Measurements from ENCODE around the gene THOC6.
"Not testable (repeated sequence)": the region's sequence is repeated elsewhere in the genome, so short reads cannot be mapped to it uniquely, and the experiment has no call there.

The THOC6 gene

GRCh38 chr16:3072148-3072547 lies 48.3 kb downstream of the THOC6 start:
- not testable (repeated sequence) for DNase-seq (ENCODE audit: low read depth in 2 of 2)

- not testable (repeated sequence) for DNase-seq (ENCODE audit: low read depth in 2 of 2)
These were observed 48.9 kb downstream of the THOC6 start for GRCh38 chr16:3072576-3073263.

- DNase-seq (ENCODE audit: low read depth in 2 of 2), result no peak
These were observed 49.6 kb downstream of the THOC6 start for GRCh38 chr16:3073448-3073847.

- DNase-seq (ENCODE audit: low read depth in 2 of 2), result no peak
These were observed 51.2 kb downstream of the THOC6 start for GRCh38 chr16:3074860-3075522.

GRCh38 chr16:3075523-3075915 lies 51.7 kb downstream of the THOC6 start:
- no peak for DNase-seq (ENCODE audit: low read depth in 2 of 2)

GRCh38 chr16:3075946-3076345 lies 52.1 kb downstream of the THOC6 start:
- not testable (repeated sequence) for DNase-seq (ENCODE audit: low read depth in 2 of 2)

GRCh38 chr16:3076577-3076976 lies 52.7 kb downstream of the THOC6 start:
- DNase-seq (ENCODE audit: low read depth in 2 of 2), result no peak

Data from fibroblast of skin of left biceps (primary cell).